Measurements from ENCODE around the gene RIMKLA. TPM values are rescaled to one million over a fixed set of nuclear protein-coding genes. Genes with fewer than 3 reads are reported as not detected.

RIMKLA gene
- total RNA-seq, 1 donor from 2014 or later, result not detected

- Histone ChIP-seq H3K27me3 (ENCODE audit: control insufficient read depth, insufficient read depth, low read length) (no peaks in the 10 kb centered on the region), H3K36me3 (ENCODE audit: control insufficient read depth, insufficient read depth, low read length) (no peaks in the 10 kb centered on the region), H3K4me3 (ENCODE audit: low read depth, low read length) (no peak overlapping the region)
- TF ChIP-seq CTCF (IDR thresholded peaks at IDR 0.05; ENCODE audit: insufficient read depth, low read length, severe bottlenecking), result no peak
- FAIRE-seq, result no peak
- no peak for DNase-seq (ENCODE audit: low read depth)
These were observed 18.9 kb downstream of the RIMKLA start for GRCh38 chr1:42399315-42400100.

DNA sequence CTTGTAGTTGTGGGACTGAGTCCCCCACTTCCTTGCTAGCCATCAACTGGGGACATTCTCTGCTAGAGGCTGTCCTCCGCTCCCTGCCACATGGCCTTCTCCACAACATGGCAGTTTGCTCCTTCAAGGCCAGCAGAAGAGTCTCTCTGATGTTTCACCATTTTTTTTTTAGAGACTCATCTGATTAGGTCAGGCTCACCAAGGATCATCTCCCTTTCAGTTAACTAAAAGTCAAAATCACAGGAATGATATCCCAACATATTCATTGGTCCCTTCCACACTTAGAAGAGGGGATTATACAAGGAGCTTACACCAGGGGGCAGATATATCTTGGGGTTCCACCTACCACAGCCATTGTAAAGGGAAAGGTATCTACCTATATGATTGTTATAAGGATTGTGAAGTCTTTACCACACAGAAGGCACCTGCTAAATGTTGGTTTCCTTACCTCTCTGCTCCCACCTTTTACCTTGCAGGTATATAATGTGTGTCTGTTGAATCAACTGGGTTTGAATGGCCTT lies 23.3 kb downstream of the RIMKLA start:
- DNase-seq (ENCODE audit: low read depth) (no peak), FAIRE-seq (no peak)
- H3K27me3 ChIP-seq (ENCODE audit: control insufficient read depth, insufficient read depth, low read length), result peaks cover 4% of the 10 kb centered on the region
- no peak overlapping the region for H3K4me3 ChIP-seq (ENCODE audit: low read depth, low read length)
- H3K36me3 ChIP-seq (ENCODE audit: control insufficient read depth, insufficient read depth, low read length), result no peaks in the 10 kb centered on the region
- TF ChIP-seq CTCF (IDR thresholded peaks at IDR 0.05; ENCODE audit: insufficient read depth, low read length, severe bottlenecking), result no peak

GRCh38 chr1:42414551-42415496 lies 34.2 kb downstream of the RIMKLA start:
- no peak for DNase-seq (ENCODE audit: low read depth)
- no peak for FAIRE-seq
- H3K36me3 ChIP-seq (ENCODE audit: control insufficient read depth, insufficient read depth, low read length), result no peaks in the 10 kb centered on the region
- H3K27me3 ChIP-seq (ENCODE audit: control insufficient read depth, insufficient read depth, low read length), result peaks cover 4% of the 10 kb centered on the region
- no peak overlapping the region for H3K4me3 ChIP-seq (ENCODE audit: low read depth, low read length)
- no peak for TF ChIP-seq CTCF (IDR thresholded peaks at IDR 0.05; ENCODE audit: insufficient read depth, low read length, severe bottlenecking)

- Histone ChIP-seq H3K27me3 (ENCODE audit: control insufficient read depth, insufficient read depth, low read length) (peaks cover 6% of the 10 kb centered on the region), H3K4me3 (ENCODE audit: low read depth, low read length) (no peak overlapping the region), H3K36me3 (ENCODE audit: control insufficient read depth, insufficient read depth, low read length) (no peaks in the 10 kb centered on the region)
- FAIRE-seq, result no peak
- no peak for TF ChIP-seq CTCF (IDR thresholded peaks at IDR 0.05; ENCODE audit: insufficient read depth, low read length, severe bottlenecking)
- no peak for DNase-seq (ENCODE audit: low read depth)
These were observed 36.6 kb downstream of the RIMKLA start for GRCh38 chr1:42417166-42417565.

DNA sequence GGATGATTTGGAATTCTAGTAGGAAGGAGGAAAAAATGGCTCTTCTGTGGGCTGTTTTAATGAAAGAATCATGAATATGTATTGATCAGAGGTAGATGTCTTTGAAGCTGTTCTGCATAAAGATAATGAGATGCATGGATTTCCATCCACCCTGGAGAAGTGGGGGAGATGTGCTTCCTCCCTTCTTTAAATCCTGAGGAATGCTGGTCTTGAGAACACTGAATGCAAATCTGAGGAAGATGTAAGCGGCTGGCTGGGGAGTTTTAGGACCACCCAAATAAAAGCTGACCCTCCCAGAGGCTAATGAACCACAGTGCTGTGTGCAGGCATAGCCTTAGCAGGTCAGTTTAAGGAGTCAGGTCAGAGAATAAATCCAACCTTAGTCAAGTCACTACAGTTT lies 37.9 kb downstream of the RIMKLA start:
- no peak for DNase-seq (ENCODE audit: low read depth)
- H3K36me3 ChIP-seq (ENCODE audit: control insufficient read depth, insufficient read depth, low read length), result no peaks in the 10 kb centered on the region
- no peak for FAIRE-seq
- no peak overlapping the region for H3K4me3 ChIP-seq (ENCODE audit: low read depth, low read length)
- H3K27me3 ChIP-seq (ENCODE audit: control insufficient read depth, insufficient read depth, low read length), result peaks cover 6% of the 10 kb centered on the region
- no peak for TF ChIP-seq CTCF (IDR thresholded peaks at IDR 0.05; ENCODE audit: insufficient read depth, low read length, severe bottlenecking)
